GM19438 (cell line): ENCODE measurements around the gene AGAP9.
"Not testable (repeated sequence)": the region's sequence is repeated elsewhere in the genome, so short reads cannot be mapped to it uniquely, and the experiment has no call there.

Experiments
- ATAC-seq: cut with Tn5 transposase; IDR thresholded peaks from one replicate; pipeline ENCODE4 v1.9.1; 2021; ENCODE audit warnings: low read depth; ENCODE audit not compliant: unreplicated experiment

AGAP9 gene

GRCh38 chr10:47458466-47459154 lies 64.8 kb downstream of the AGAP9 start:
- ATAC-seq, result no peak

- no peak for ATAC-seq
Observed at GRCh38 chr10:47457826-47458225, 65.6 kb downstream of the AGAP9 start.

DNA sequence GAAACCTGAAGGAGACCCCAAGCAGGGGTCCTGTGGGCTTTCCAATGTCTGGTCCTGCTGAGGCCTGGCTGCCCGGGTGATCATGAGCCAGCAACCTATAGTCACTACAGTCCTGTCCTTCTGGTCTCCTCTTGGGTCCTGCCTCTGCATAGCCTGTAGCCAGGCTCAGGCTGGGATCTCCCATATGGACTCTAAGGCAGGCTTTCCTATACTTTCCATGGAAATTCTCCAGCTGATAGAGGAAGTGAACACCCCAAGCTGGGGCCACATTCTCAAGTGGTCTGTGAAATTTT lies 66.0 kb downstream of the AGAP9 start:
- no peak for ATAC-seq

- no peak for ATAC-seq
Observed at GRCh38 chr10:47456794-47457527, 66.5 kb downstream of the AGAP9 start.

DNA sequence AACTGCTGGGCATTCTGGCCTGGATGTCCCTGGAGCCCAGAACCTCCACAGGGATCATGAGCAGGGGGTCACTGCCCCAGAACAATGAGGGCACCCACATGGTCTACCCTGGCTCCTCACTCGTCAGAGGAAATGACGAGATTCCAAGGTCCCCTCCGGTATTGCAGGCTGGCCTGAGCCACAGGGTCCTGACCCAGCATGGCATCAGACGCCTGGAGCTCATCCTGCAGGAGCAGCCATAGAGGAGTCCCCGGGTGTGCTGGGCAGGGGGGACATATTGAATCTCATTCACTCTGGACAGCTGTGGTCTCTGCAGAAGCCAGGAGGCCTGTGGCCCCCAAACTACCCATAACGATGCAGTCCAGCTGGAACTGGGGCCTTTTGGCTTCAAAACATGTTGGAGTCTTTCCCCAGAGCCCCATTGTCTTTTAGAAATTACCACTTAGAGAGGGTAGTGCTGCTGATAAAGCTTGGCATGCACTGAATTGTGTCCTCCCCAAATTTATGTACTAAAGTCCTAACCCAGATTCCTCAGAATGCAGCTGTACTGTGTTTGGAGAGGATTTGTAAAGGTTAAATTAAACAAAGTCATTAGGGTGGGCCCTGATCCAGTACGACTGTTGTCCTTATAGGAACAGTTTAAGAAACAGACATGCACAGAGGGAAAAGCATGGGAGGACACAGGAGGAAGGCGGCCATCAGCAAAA lies 67.2 kb downstream of the AGAP9 start:
- no peak for ATAC-seq

DNA sequence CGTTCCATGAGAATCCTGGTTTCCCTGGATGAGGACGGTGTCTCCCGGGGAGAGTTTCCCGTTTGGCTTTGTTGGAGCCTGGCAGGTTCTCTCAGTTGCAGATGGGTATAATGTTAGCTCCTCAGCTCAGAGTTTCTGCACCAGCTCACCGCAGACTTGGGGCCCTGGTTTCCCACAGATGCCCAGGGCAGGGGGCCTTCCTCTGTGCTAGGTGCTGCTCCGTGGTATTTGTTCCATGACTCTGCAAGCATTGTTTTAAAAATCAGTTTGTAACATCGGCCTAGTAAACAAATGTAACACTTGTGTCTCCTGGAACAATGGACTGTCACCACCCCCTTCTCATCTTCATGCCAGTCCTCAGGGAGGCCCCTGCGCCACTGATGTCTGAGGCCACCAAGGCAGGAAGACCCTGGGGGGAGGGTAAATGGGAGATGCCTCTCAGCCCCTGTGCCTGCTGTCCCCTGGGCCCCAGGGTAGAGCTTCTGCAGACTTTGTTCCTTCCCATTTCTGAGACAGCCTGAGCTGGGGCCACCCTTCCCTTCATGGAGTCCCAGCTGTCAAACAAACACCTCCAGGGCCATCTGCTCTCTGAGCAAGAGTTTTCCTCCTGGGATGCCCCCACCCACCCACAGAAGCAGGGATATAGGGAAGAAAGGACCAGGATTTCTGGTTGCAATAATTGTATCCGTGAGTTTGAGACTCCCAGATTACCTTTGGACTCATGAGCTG lies 67.9 kb downstream of the AGAP9 start:
- not testable (repeated sequence) for ATAC-seq

- no peak for ATAC-seq
Observed at GRCh38 chr10:47454780-47455058, 68.7 kb downstream of the AGAP9 start.

DNA sequence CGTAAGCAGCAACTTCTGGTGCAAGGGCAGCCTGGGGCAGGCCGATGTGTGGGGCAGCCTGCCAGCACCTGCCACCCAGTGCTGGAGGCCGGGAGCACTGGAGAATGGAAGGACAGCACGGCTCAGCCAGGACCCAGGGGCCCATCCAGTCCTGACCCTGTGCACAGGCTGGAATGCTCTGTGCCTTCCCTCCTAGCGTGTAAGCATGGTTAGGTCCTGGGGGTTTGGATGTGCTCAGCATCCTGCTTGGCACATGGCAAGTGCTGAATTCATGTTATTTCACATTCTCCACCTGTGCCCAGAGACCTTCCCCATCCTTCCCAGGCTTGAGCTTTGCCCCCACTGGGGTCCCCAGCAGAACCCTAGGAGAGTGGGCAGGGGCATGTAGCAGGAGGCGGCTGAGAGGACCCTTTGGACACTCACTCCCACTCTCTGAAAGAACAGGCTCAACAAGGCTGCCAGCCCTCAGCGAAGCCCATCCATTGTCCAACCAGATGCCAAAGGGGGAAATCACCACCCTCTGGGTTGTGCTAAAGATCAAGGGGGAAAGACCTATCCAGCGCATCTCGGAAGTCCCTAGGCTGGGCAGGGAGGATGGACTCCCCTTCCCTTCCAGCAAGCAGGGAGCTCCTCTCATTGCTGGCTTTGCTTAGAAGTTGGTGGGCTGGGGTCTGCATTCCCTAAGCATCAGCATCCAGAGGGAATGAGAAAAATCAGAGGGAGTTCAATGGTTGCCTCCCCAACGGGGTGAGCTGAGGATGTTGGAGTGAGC lies 69.2 kb downstream of the AGAP9 start:
- no peak for ATAC-seq

DNA sequence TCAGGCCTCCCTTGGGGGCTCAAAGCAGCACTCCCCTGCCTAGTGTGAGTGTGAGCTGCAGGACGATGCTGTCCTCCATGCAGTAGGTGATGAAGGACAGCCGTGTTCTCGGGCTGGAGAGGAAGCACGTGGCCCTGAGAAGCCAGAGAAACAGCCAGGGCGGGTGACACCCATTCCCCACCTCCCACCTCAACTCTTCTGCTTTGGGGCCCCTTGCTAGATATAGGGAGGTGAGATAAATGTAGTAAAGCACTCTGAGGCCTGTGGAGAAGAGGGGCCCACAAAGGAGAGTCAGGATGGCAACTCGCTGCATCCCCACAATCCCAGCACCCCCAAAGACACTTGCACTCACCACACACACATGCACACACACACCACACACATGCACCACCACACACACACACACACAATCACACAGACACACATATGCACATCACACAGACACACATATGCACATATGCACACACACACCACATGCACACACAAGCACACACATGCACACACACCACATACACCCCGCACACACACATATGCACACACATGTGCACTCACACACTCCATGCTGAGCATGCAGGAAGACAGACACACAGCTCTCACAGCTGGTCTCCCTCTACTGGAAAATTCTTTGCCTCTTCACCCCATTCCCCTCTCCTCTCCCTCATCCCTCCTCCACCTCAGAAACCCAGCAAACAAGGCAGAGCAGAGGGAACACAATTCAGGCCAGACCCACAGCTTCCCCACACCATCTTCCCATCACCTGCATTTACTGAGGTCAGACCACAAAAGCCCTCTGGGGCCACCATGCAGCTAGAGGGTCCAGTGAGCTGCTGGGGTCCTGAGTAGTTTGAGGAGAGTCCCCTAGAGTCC lies 70.1 kb downstream of the AGAP9 start:
- no peak for ATAC-seq

DNA sequence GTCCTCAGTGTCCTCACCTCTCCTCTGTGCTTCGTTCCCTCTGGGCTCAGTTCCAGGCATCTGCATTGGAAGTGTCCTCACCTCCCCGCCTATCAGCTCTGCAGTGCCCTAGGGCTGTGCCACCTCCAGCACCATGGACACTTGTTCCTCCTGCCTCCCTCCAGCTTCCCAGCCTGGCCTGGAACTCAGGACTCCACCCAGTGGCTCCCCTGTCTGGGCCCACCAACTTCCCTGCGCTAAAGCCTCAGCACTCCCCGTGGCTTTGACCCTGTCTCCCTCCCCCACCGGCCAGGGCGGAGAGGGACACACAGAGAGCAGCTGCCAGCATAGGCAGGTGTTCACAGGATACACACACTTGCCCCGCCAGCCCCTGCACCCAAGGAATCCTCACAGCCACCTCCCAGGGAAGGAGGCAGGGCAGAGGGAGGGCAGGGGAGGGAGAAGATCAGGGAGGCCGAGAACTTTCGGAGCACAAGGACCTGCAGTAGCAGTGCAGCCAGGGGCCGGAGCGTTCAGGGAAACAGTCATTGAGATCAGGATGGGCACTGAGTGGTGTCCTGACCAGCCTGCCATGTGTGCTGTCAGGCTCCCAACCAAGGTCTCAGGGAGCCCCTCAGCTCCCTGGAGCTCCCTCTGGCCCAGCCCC lies 70.8 kb downstream of the AGAP9 start:
- no peak for ATAC-seq

DNA sequence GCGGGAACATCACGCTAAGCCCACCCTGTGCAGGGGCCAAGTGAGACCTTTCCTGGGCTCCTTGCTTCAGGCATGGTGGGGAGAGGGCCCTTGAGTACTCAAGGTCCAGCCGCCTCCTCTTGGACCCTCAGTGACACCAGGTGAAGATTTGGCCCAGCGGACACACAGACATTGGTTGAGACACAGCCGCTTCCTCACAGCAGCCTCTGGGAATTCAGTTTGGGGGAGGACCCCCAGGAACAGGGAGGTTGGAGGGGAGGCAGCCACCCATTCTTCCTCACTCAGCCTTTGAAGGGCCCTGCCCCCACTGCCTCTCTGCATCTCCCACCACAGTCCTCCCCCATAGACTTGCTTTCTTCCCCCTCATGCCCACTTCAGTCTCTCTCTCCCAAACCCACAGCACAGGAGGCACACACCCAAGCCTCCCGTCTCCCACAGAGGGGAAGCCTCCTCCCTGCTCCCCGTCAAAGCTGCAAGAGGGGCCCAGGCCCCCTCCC lies 71.4 kb downstream of the AGAP9 start:
- ATAC-seq, result no peak
